GM12891 (cell line): ENCODE data around the gene NRP2.

ENCODE experiments used
- DNase-seq: peaks from one replicate; pipeline ENCODE4 v3.0.0; 2011; ENCODE audit warnings: low spot score; ENCODE audit not compliant: insufficient read length
- FAIRE-seq: peaks from 2 replicates; lab custom pipeline; 2011; peaks lifted over from hg19 to GRCh38; lab: Jason Lieb, UNC
- PAX5 ChIP-seq: IDR thresholded peaks from 2 replicates; pipeline ENCODE4 v1.6.1; 2011; ENCODE audit warnings: low read length, moderate library complexity, mild to moderate bottlenecking; ENCODE audit not compliant: insufficient read depth, severe bottlenecking
- POLR2A ChIP-seq: IDR thresholded peaks from 2 replicates; pipeline ENCODE4 v1.6.1; 2011; ENCODE audit warnings: low read depth, low read length, control low read depth
- POLR2AphosphoS5 ChIP-seq: IDR thresholded peaks from 2 replicates; pipeline ENCODE4 v1.6.1; 2011; ENCODE audit warnings: low read depth, low read length, control low read depth
- POU2F2 ChIP-seq: IDR thresholded peaks from 2 replicates; pipeline ENCODE4 v1.6.1; 2011; ENCODE audit warnings: low read depth, mild to moderate bottlenecking, control low read depth, low read length, moderate library complexity
- SPI1 ChIP-seq: IDR thresholded peaks from 2 replicates; pipeline ENCODE4 v1.6.1; 2011; ENCODE audit warnings: low read depth, low read length, control low read depth
- TAF1 ChIP-seq: IDR thresholded peaks from 2 replicates; pipeline ENCODE4 v1.6.1; 2011; ENCODE audit warnings: low read depth, low read length, control low read depth

Gene NRP2

GRCh38 chr2:205704127-205704741 lies 21.9 kb downstream of the NRP2 start:
- FAIRE-seq = no peak
- no peak for TF ChIP-seq SPI1
- no peak for TF ChIP-seq POLR2AphosphoS5
- TF ChIP-seq POU2F2 = no peak
- no peak for TF ChIP-seq TAF1
- TF ChIP-seq POLR2A = no peak
- no peak for TF ChIP-seq PAX5
- DNase-seq = no peak

GRCh38 chr2:205705511-205706349 lies 23.4 kb downstream of the NRP2 start:
- TF ChIP-seq POU2F2 = no peak
- TF ChIP-seq POLR2A = no peak
- no peak for TF ChIP-seq SPI1
- TF ChIP-seq PAX5 = no peak
- no peak for TF ChIP-seq POLR2AphosphoS5
- no peak for TF ChIP-seq TAF1
- no peak for DNase-seq
- FAIRE-seq = no peak

- TF ChIP-seq POU2F2 = peak; percentile 82
- TF ChIP-seq POLR2AphosphoS5 = peak; percentile 80; the same call in 1 of the 2 replicates
- peak; percentile 68 for TF ChIP-seq SPI1
- TF ChIP-seq TAF1 = peak; percentile 63
- TF ChIP-seq PAX5 = peak; percentile 95
- peak; percentile 79 for TF ChIP-seq POLR2A
- DNase-seq (no peak), FAIRE-seq (peak; percentile 98)
Observed at GRCh38 chr2:205706769-205707381, 24.6 kb downstream of the NRP2 start.

- DNase-seq = no peak
- no peak for FAIRE-seq
- TF ChIP-seq POLR2A (no peak), POU2F2 (no peak), PAX5 (no peak), TAF1 (no peak), SPI1 (no peak), POLR2AphosphoS5 (no peak)
Observed at GRCh38 chr2:205708231-205708631, 25.9 kb downstream of the NRP2 start.

- TF ChIP-seq POU2F2 (no peak), PAX5 (no peak), POLR2AphosphoS5 (no peak), SPI1 (no peak), TAF1 (no peak), POLR2A (no peak)
- no peak for FAIRE-seq
- no peak for DNase-seq
Observed at GRCh38 chr2:205709319-205709718, 27.0 kb downstream of the NRP2 start.

- FAIRE-seq (no peak), DNase-seq (no peak)
- TF ChIP-seq POLR2A (no peak), SPI1 (peak; percentile 50; the same call in 1 of the 2 replicates)
Observed at GRCh38 chr2:205712508-205712907, 30.2 kb downstream of the NRP2 start.

GRCh38 chr2:205713086-205713485 lies 30.8 kb downstream of the NRP2 start:
- DNase-seq (no peak), FAIRE-seq (no peak)
- TF ChIP-seq PAX5 = no peak
- no peak for TF ChIP-seq POLR2A
- no peak for TF ChIP-seq TAF1
- TF ChIP-seq SPI1 = no peak
- TF ChIP-seq POU2F2 = no peak
- no peak for TF ChIP-seq POLR2AphosphoS5

GRCh38 chr2:205714058-205714776 lies 31.9 kb downstream of the NRP2 start:
- FAIRE-seq = peak; percentile 40

GRCh38 chr2:205714789-205715720 lies 32.8 kb downstream of the NRP2 start:
- FAIRE-seq (no peak), DNase-seq (no peak)

More at GRCh38 chr2:205714058-205714776, 31.9 kb downstream of the NRP2 start:
- peak; percentile 23; the same call in 1 of the 2 replicates for TF ChIP-seq SPI1
- 0 out of 2 replicates have a peak, but pooled peaks have one; percentile 32 for TF ChIP-seq POU2F2
- TF ChIP-seq TAF1 = no peak
- no peak for DNase-seq

More at GRCh38 chr2:205714789-205715720, 32.8 kb downstream of the NRP2 start:
- TF ChIP-seq POLR2AphosphoS5 (no peak), POU2F2 (no peak), PAX5 (no peak), SPI1 (no peak), TAF1 (no peak), POLR2A (no peak)
